Upper lobe of left lung (tissue), 6 donors: ENCODE results near the gene HLA-DRA. TPM values are rescaled to one million over a fixed set of nuclear protein-coding genes. Genes with fewer than 3 reads are reported as not detected.

Experiments used
- ATAC-seq, 2 donors: fragments of 200-7000 bp; cut with Tn5 transposase; one replicate each; pipeline ENCODE4 v1.9.1; 2022; ENCODE audit warnings: mild to moderate bottlenecking in 2 of 2, moderate library complexity in 2 of 2; ENCODE audit not compliant: low FRiP score in 2 of 2
- DNase-seq, 2 donors: peaks; one replicate each; pipeline ENCODE4 v3.0.0-alpha.2; 2019 to 2020
- H3K27ac ChIP-seq, 4 donors: fragments of 200-600 bp; sonication (generic); one replicate each; pipeline ENCODE4 v1.5.1; 2016 to 2019
- H3K27me3 ChIP-seq, 4 donors: fragments of 200-600 bp; sonication (generic); one replicate each; pipeline ENCODE4 v1.5.1; 2017 to 2019
- H3K36me3 ChIP-seq, 4 donors: fragments of 200-600 bp; sonication (generic); one replicate each; pipeline ENCODE4 v1.5.1; 2016 to 2019
- H3K4me1 ChIP-seq, 4 donors: fragments of 200-600 bp; sonication (generic); one replicate each; pipeline ENCODE4 v1.5.1; 2018 to 2019
- H3K4me3 ChIP-seq, 4 donors: fragments of 200-600 bp; sonication (generic); one replicate each; pipeline ENCODE4 v1.5.1; 2017 to 2019; ENCODE audit warnings: mild to moderate bottlenecking in 2 of 4, moderate library complexity in 1 of 4
- H3K9me3 ChIP-seq, 4 donors: fragments of 200-600 bp; sonication (generic); one replicate each; pipeline ENCODE4 v1.5.1; 2018 to 2019
- CTCF ChIP-seq, 6 experiments: fragments of 450-650 bp in 4 of 6; fragments of 200-600 bp in 2 of 6; sonication (generic) in 2 of 6; IDR thresholded peaks; one replicate each; pipeline ENCODE4 v1.5.1; 2016 to 2019; ENCODE audit warnings: antibody characterized with exemption in 6 of 6
- EP300 ChIP-seq, 4 donors: sonication (generic); formaldehyde crosslinking; IDR thresholded peaks; one replicate each; pipeline ENCODE4 v1.5.1; 2017; ENCODE audit warnings: antibody characterized with exemption in 4 of 4, control low read depth in 2 of 4
- POLR2A ChIP-seq, 4 donors: fragments of 450-650 bp; IDR thresholded peaks; one replicate each; pipeline ENCODE4 v1.5.1; 2016 to 2017; ENCODE audit warnings: antibody characterized with exemption in 4 of 4, mild to moderate bottlenecking in 2 of 4
- POLR2AphosphoS5 ChIP-seq, 2 donors: sonication (generic); formaldehyde crosslinking; IDR thresholded peaks; one replicate each; pipeline ENCODE4 v1.5.1; 2017; ENCODE audit warnings: antibody characterized with exemption in 2 of 2
- WGBS, 2 donors: methylation state at CpG; one replicate each; pipeline ENCODE4 v1.1.5; 2017 to 2018; 5-methylcytosine and 5-hydroxymethylcytosine counted together
- total RNA-seq, 6 donors: library from RNA; depleted of rRNA in 4 of 6; stranded (reverse); fragments of >200 nt in 4 of 6; gene quantifications; one replicate each; pipeline versions ENCODE4 v1.1.0 to v1.2.1, GENCODE V29; 2016 to 2021
- donor health status: DM: no; HTN: no; CAD: no; lungs with moderate emphysema.
- donor health status: DM: no; HTN: yes; CAD: no; lungs with severe emphysema.

The HLA-DRA gene
- total RNA-seq, 6 donors from 2014 or later = 202 to 2,231 (median 1,304) TPM

GRCh38 chr6:32475392-32476206, 35.9 kb downstream of the HLA-DRA start:
- 80 to 82% methylated on average over 13 of the region's 13 CpGs for WGBS, 2 donors
- peak in 1 of 2 donors; percentile 42 for DNase-seq
- no peak overlapping the region for H3K4me3 ChIP-seq
- H3K9me3 ChIP-seq = no peaks in the 10 kb centered on the region
- TF ChIP-seq POLR2AphosphoS5 (IDR thresholded peaks at IDR 0.05) = no peak
- no peak for TF ChIP-seq POLR2A (IDR thresholded peaks at IDR 0.05)
- TF ChIP-seq CTCF (IDR thresholded peaks at IDR 0.05) = no peak
- TF ChIP-seq EP300 (IDR thresholded peaks at IDR 0.05) = no peak
- ATAC-seq = no peak
- no peaks in the 10 kb centered on the region for H3K36me3 ChIP-seq
- H3K27ac ChIP-seq = no peak overlapping the region
- H3K4me1 ChIP-seq = peaks cover 0 to 4% (median 0%) of the 10 kb centered on the region in 4 donors
- H3K27me3 ChIP-seq = no peaks in the 10 kb centered on the region

- TF ChIP-seq CTCF (IDR thresholded peaks at IDR 0.05) = no peak
- no peak for TF ChIP-seq POLR2A (IDR thresholded peaks at IDR 0.05)
- TF ChIP-seq EP300 (IDR thresholded peaks at IDR 0.05) = no peak
- TF ChIP-seq POLR2AphosphoS5 (IDR thresholded peaks at IDR 0.05) = no peak
- DNase-seq (peak in 1 of 2 donors; percentile 68), ATAC-seq (no peak)
- no peak overlapping the region for H3K27ac ChIP-seq
- no peaks in the 10 kb centered on the region for H3K4me1 ChIP-seq
- 66 to 73% methylated on average over 21 to 23 of the region's 26 CpGs for WGBS, 2 donors
- no peaks in the 10 kb centered on the region for H3K27me3 ChIP-seq
- no peak overlapping the region for H3K4me3 ChIP-seq
- H3K36me3 ChIP-seq = no peaks in the 10 kb centered on the region
- H3K9me3 ChIP-seq = no peaks in the 10 kb centered on the region
These were observed 44.4 kb downstream of the HLA-DRA start for GRCh38 chr6:32483968-32484613.

GRCh38 chr6:32484614-32484998, 44.9 kb downstream of the HLA-DRA start:
- no peaks in the 10 kb centered on the region for H3K27me3 ChIP-seq
- ATAC-seq = no peak
- TF ChIP-seq CTCF (IDR thresholded peaks at IDR 0.05) (no peak), POLR2AphosphoS5 (IDR thresholded peaks at IDR 0.05) (no peak), EP300 (IDR thresholded peaks at IDR 0.05) (no peak), POLR2A (IDR thresholded peaks at IDR 0.05) (no peak)
- H3K4me3 ChIP-seq = no peak overlapping the region
- no peaks in the 10 kb centered on the region for H3K4me1 ChIP-seq
- H3K36me3 ChIP-seq = no peaks in the 10 kb centered on the region
- no peak overlapping the region for H3K27ac ChIP-seq
- WGBS, 2 donors = 71 to 75% methylated on average over 4 of the region's 4 CpGs
- no peak for DNase-seq
- H3K9me3 ChIP-seq = no peaks in the 10 kb centered on the region

GRCh38 chr6:32488083-32488482, 48.4 kb downstream of the HLA-DRA start:
- no peak for TF ChIP-seq EP300 (IDR thresholded peaks at IDR 0.05)
- no peak for TF ChIP-seq CTCF (IDR thresholded peaks at IDR 0.05)
- TF ChIP-seq POLR2AphosphoS5 (IDR thresholded peaks at IDR 0.05) = no peak
- TF ChIP-seq POLR2A (IDR thresholded peaks at IDR 0.05) = no peak
- peak in 1 of 2 donors; percentile 26 for ATAC-seq
- no peak overlapping the region for H3K27ac ChIP-seq
- H3K4me1 ChIP-seq = no peaks in the 10 kb centered on the region
- no peaks in the 10 kb centered on the region for H3K27me3 ChIP-seq
- WGBS, 2 donors = 37 to 48% methylated on average over 1 of the region's 1 CpG
- DNase-seq = no peak
- no peaks in the 10 kb centered on the region for H3K36me3 ChIP-seq
- no peaks in the 10 kb centered on the region for H3K9me3 ChIP-seq
- no peak overlapping the region for H3K4me3 ChIP-seq
